NCI-H146 treated with DMSO at 0.1 percent for 48 hours (cell line): Measurements from ENCODE around the gene THUMPD3.

Experiments
- DNase-seq: peaks from one replicate; lab custom pipeline; 2025; ENCODE audit not compliant: unreplicated experiment; lab: John Stamatoyannopoulos, UW

THUMPD3 gene

DNA sequence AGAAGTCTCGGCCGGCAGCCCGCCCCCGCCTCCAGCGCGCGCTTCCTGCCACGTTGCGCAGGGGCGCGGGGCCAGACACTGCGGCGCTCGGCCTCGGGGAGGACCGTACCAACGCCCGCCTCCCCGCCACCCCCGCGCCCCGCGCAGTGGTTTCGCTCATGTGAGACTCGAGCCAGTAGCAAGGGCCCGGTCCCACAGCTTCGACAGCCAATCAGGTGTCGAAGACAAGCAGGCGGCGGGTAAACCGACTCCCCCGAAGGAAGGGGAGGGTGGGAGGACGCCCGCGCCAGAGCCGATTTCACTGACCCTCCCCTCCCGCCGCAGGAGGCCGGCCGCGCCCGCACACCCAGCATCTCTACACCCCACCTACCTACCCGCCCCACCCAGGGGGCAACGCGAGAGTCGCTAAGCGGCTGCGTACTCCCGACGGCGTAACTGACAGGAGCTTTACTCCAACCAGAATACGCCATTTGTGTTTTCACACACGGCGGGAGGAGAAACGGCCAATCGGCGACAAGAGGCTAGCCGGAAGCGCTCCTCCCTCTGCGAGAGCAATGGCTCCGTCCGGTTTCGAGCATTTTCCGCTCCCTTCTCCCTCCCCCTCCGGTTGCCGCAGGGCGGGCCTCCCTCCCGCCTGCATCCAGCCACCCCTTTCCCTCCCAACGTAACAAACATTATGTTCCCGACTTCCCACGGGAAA, 33.9 kb downstream of the THUMPD3 start:
- DNase-seq, result peak; percentile 95

GRCh38 chr3:9397332-9397905, 34.6 kb downstream of the THUMPD3 start, which contains the start of gene SETD5:
TSS of gene SETD5 (plus strand) at chr3:9397615. CDS start at chr3:9428939, 31,324 bp downstream.
- DNase-seq, result peak; percentile 65

DNA sequence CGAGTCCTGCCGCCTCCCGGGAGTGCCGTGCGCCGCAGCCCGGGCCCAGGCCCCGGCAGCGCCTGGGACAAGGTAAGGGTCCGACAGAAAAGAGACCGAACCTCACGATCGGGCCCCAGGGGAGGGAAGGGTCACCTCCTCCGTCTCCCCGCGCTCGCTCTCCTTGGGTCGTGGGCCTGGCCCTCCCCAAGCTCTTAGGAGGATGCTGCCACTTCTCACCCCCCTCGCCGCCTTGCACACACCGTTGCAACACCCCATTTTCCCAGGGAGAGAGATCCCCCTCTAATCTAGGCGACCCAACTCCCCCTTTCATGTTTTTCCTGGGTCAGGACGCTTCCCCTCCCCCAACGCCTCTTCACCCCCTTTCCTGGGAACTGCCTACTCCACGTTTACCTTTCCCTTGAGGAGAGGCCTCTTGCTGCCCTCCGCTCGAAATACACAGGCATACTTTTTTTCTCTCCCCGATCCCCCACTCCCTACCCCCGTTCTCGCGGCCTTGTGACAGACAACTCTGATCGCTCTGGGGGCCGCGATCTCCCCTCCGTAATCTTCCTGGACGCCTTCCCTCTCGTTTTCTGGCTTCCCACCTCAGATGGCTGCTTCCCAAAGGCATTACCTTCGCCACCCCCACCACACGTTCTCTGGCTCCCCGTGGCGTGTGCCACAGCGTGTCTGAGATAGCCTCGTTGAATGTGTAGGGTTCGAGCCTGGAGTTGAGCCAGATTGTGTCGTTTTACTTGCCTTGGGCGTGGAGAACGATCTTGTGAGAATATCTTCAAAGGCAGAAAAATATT, 35.2 kb downstream of the THUMPD3 start:
- DNase-seq, result no peak

- peak; percentile 11 for DNase-seq
Measured at GRCh38 chr3:9398700-9399336, 36.0 kb downstream of the THUMPD3 start.

GRCh38 chr3:9399337-9399703, 36.5 kb downstream of the THUMPD3 start:
- no peak for DNase-seq

GRCh38 chr3:9399746-9400145, 36.9 kb downstream of the THUMPD3 start:
- peak; percentile 62 for DNase-seq

GRCh38 chr3:9400616-9401015, 37.8 kb downstream of the THUMPD3 start:
- no peak for DNase-seq

DNA sequence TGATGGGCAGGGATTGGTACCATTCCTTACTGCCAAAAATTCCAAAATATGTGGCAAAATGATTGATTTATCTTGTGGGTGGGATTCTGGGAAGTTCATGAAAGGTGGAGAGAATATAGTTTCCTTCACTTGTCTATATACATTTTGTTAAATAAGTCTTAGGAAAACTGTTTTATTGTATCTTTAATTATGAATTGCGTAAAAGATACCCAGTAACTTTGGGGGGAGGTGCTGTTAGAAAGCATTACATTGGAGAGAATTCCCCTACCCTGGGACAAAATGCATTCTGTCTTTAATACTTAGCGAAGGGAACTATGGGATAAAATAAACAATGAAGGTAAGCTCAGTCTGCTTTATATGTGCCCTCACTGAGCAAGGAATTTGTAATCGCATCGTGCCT, 39.1 kb downstream of the THUMPD3 start:
- DNase-seq, result no peak

DNA sequence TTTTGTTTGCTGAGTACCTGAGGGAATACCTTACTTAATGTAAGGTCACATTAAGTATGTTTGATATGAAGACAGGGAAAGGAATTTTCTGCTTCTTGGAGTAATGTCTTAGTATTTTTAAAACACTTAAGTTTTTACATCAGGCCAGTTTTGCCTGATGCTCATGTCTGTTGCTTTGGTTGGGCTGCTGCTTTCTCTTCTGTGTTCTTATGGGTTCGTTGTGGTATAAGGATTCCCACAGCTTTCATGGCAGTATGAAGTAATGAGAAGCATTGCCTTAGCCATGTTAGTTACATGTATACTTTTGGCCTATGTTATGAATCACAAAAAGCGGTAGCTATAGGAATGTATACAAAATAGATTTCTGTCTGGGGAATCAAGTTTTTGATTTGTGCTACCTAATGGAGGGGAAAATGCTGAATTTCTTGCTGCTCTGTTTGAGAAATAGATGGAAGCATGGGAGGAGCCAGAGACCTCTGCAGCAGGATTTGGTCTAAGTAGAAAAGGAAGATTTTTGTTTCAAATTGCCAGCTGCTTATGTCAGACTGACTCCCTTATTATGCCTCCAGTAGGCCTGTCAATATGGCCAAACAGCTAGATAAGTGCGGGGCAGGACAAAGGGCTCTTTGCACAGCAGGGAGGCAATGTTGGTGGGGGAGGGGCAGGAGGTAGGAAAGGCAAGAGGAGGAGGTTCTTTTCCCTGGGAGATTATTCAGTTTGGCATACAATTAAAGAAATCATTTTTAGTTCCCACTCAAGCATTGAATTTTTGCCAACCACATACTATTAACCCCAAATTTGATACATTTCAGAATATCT, 39.8 kb downstream of the THUMPD3 start:
- peak; percentile 45 for DNase-seq

DNA sequence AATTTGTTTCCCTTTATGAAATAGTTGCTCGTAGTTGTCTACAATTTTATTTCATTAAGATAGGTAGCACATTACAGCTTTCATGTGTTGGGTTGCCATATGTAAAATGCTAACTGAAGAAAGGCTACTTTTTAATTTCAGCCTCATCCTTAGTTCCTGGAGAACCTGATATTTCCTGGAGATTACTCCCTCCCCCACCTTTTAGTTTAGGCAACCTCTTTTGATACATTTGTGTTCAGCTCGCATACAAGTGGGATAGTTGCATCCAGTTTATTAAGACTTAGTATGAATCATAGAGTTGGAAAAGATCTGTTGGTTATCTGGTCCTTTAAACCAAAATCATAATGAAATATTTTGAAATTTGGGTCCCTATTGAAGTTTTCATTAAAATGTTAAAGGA, 40.6 kb downstream of the THUMPD3 start:
- DNase-seq, result no peak

- DNase-seq, result peak; percentile 9
Measured at GRCh38 chr3:9404680-9405079, 41.8 kb downstream of the THUMPD3 start.

- no peak for DNase-seq
Measured at GRCh38 chr3:9405756-9406155, 42.9 kb downstream of the THUMPD3 start.

DNA sequence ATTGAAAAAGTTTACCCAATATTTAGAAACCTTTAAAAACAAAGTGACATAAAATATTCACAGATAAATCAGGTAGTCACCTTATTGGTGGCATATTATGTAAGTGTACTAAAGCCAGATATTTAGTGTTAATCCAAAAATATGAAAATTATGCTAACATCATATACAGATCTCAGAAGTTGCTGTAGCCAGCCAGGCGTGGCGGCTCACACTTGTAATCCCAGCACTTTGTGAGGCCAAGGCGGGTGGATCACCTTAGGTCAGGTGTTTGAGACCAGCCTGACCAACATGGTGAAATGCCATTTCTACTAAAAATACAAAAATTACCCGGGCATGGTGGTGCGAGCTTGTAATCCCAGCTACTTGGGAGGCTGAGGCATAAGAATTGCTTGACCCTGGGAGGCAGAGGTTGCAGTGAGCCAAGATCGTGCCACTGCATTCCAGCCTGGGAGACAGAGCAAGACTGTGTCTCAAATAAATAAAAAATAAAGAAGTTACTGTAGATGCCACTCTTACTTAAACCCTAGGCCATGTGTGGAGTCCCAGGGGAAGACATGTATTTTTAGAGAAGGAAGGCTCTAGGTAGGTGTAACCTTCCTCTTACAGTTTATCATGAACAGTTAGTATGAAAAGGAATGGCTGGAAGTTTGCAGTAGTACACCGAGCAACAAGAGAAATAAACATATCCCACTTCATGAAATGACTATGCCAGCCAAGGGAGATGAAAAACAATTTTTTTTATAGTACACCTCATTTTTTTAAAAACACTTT, 44.2 kb downstream of the THUMPD3 start:
- no peak for DNase-seq

DNA sequence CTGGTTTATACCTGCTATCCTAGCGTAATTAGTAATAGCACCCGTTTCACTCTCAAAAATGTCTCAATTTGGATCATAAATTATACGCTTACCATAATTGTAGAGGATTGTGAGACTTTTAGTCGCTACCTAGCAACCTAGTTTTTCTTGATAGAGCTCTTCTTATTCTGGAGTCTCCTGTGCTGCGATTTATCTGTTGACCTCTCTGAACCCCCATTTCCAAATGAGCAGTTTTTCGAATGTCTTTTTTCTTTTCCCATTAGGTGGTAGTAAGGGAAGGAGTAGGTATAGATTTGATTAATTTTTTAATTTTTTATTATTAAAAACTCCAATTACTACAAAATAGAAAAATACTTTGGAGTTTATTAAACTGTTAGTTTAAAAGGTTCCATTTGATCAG, 45.2 kb downstream of the THUMPD3 start:
- no peak for DNase-seq

GRCh38 chr3:9408546-9408945, 45.7 kb downstream of the THUMPD3 start:
- no peak for DNase-seq

GRCh38 chr3:9409981-9410854, 47.4 kb downstream of the THUMPD3 start:
- DNase-seq, result no peak

DNA sequence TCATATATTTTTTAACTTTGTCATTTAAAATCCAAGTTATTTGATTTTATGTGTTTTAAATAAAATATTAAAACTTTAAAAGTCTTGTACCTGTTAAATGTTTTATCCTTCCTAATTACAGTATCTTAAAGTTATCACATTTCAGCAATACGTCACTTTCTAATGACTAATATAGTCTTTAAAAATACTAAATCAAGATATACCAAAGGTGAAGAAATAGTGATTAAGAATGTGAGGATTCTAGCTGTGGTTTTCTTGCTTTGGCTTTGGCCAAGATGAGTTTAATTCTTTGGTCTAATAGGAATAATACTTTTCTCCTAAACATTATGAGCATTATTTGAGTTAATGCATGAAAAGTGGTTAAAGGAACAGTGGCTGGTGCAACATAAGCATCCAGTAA, 48.4 kb downstream of the THUMPD3 start:
- no peak for DNase-seq

DNA sequence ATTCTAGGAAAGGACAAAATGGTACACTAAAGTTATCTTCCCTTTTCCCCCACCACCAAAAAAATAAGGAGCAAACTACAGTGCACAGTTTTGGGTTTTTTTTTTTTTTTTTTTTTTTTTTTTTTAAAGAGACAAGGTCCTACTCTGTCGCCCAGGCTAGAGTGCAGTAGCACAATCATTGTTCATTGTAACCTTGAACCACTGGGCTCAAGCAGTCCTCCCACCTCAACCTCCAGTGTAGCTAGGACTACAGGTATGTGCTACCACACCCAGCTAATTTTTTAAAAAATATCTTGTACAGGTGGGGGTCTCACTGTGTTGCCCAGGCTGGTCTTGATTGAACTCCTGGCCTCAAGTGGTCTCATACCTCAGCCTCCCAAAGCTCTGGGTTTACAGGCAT, 49.4 kb downstream of the THUMPD3 start:
- DNase-seq, result no peak

- no peak for DNase-seq
Measured at GRCh38 chr3:9414826-9415225, 52.0 kb downstream of the THUMPD3 start.
